WTC11 (cell line): ENCODE data around the gene GGT6. TPM values are rescaled to one million over a fixed set of nuclear protein-coding genes. Genes with fewer than 3 reads are reported as not detected.

Source experiments
- ATAC-seq: fragments of 200-7000 bp; cut with Tn5 transposase; 2 replicates; pipeline ENCODE4 v1.10.0; 2021; ENCODE audit warnings: mild to moderate bottlenecking, moderate library complexity
- CTCF ChIA-PET: fragments of 300-600 bp; sonication (Branson Sonifier 250); formaldehyde crosslinking; loops from one replicate; lab custom pipeline; 2021; ENCODE audit warnings: antibody characterized with exemption; lab: Charles Lee
- POLR2A ChIA-PET: fragments of 350-600 bp; sonication (Branson Sonifier 250); formaldehyde crosslinking; loops from one replicate; lab custom pipeline; 2021; ENCODE audit warnings: antibody characterized with exemption; lab: Charles Lee
- DNase-seq: peaks from one replicate; pipeline ENCODE4 v3.0.0; 2021; ENCODE audit warnings: low spot score
- H3K27ac Mint-ChIP-seq: 2 replicates; pipeline ENCODE4 v1.8.0; 2021; ENCODE audit warnings: mixed read lengths
- H3K27me3 Mint-ChIP-seq: 2 replicates; pipeline ENCODE4 v1.8.0; 2021; ENCODE audit warnings: low read depth, mild to moderate bottlenecking, moderate library complexity, mixed read lengths
- H3K36me3 Mint-ChIP-seq: 2 replicates; pipeline ENCODE4 v1.8.0; 2021; ENCODE audit warnings: mixed read lengths
- H3K4me1 Mint-ChIP-seq: 2 replicates; pipeline ENCODE4 v1.8.0; 2022; ENCODE audit warnings: mixed read lengths
- H3K4me3 Mint-ChIP-seq: 2 replicates; pipeline ENCODE4 v1.8.0; 2021; ENCODE audit warnings: mild to moderate bottlenecking, moderate library complexity, mixed read lengths
- H3K9me3 Mint-ChIP-seq: 2 replicates; pipeline ENCODE4 v1.8.0; 2021; ENCODE audit warnings: mixed read lengths
- ELF4 ChIP-seq: sonication (generic); formaldehyde crosslinking; IDR thresholded peaks from 2 replicates; pipeline ENCODE4 v1.8.1; 2022; ENCODE audit warnings: low read depth, mild to moderate bottlenecking, moderate library complexity, missing genetic modification reagents
- FOXP1 ChIP-seq: sonication (generic); formaldehyde crosslinking; IDR thresholded peaks from 2 replicates; pipeline ENCODE4 v1.8.0; 2022; ENCODE audit warnings: missing genetic modification reagents, mild to moderate bottlenecking, moderate library complexity, borderline replicate concordance
- GABPB1 ChIP-seq: sonication (generic); formaldehyde crosslinking; IDR thresholded peaks from 2 replicates; pipeline ENCODE4 v1.8.1; 2023; ENCODE audit warnings: mild to moderate bottlenecking, missing genetic modification reagents
- IRF2 ChIP-seq: sonication (generic); formaldehyde crosslinking; IDR thresholded peaks from 2 replicates; pipeline ENCODE4 v1.8.0; 2022; ENCODE audit warnings: low read depth, missing genetic modification reagents, borderline replicate concordance
- JAZF1 ChIP-seq: fragments of 250-450 bp; sonication (Bioruptor Pico); IDR thresholded peaks from 2 replicates; pipeline ENCODE4 v1.9.0; 2021; ENCODE audit warnings: moderate library complexity, mild to moderate bottlenecking, inconsistent platforms
- NR3C1 ChIP-seq: sonication (generic); formaldehyde crosslinking; conservative IDR thresholded peaks from 2 replicates; pipeline ENCODE4 v1.8.1; 2023; ENCODE audit warnings: low read depth, mild to moderate bottlenecking, missing genetic modification reagents
- TEAD1 ChIP-seq: sonication (generic); formaldehyde crosslinking; IDR thresholded peaks from 2 replicates; pipeline ENCODE4 v1.8.0; 2022; ENCODE audit warnings: mild to moderate bottlenecking, missing genetic modification reagents
- TP53 ChIP-seq: sonication (generic); formaldehyde crosslinking; IDR thresholded peaks from 2 replicates; pipeline ENCODE4 v1.8.1; 2023; ENCODE audit warnings: mild to moderate bottlenecking, missing genetic modification reagents
- ZNF317 ChIP-seq: sonication (generic); formaldehyde crosslinking; IDR thresholded peaks from 2 replicates; pipeline ENCODE4 v1.8.1; 2023; ENCODE audit warnings: low read depth, mild to moderate bottlenecking, moderate library complexity, missing genetic modification reagents, borderline replicate concordance
- total RNA-seq: library from RNA; stranded (reverse); gene quantifications from 3 replicates; pipeline ENCODE4 v1.2.3, GENCODE V29; 2021
- TF ChIP-seq, protein P1 (sequence below): sonication (generic); formaldehyde crosslinking; IDR thresholded peaks from 2 replicates; pipeline ENCODE4 v1.8.1; 2023; ENCODE audit warnings: mild to moderate bottlenecking, missing genetic modification reagents, moderate library complexity
- TF ChIP-seq, protein P2 (sequence below): sonication (generic); formaldehyde crosslinking; IDR thresholded peaks from 2 replicates; pipeline ENCODE4 v1.8.0; 2022; ENCODE audit warnings: mild to moderate bottlenecking, missing genetic modification reagents
- TF ChIP-seq, protein P3 (sequence below): sonication (generic); formaldehyde crosslinking; IDR thresholded peaks from 2 replicates; pipeline ENCODE4 v1.8.1; 2022; ENCODE audit warnings: low read depth, mild to moderate bottlenecking, moderate library complexity, missing genetic modification reagents, borderline replicate concordance
- TF ChIP-seq, protein P4 (sequence below): sonication (generic); formaldehyde crosslinking; conservative IDR thresholded peaks from 2 replicates; pipeline ENCODE4 v1.8.1; 2023; ENCODE audit warnings: mild to moderate bottlenecking, low read depth, missing genetic modification reagents, moderate library complexity
- TF ChIP-seq, protein P5 (sequence below): fragments of 250-450 bp; sonication (Bioruptor Pico); conservative IDR thresholded peaks from 2 replicates; pipeline ENCODE4 v1.9.0; 2021; ENCODE audit warnings: mild to moderate bottlenecking

GGT6 gene
- total RNA-seq, 1 experiment from 2014 or later: 0.07 TPM

DNA sequence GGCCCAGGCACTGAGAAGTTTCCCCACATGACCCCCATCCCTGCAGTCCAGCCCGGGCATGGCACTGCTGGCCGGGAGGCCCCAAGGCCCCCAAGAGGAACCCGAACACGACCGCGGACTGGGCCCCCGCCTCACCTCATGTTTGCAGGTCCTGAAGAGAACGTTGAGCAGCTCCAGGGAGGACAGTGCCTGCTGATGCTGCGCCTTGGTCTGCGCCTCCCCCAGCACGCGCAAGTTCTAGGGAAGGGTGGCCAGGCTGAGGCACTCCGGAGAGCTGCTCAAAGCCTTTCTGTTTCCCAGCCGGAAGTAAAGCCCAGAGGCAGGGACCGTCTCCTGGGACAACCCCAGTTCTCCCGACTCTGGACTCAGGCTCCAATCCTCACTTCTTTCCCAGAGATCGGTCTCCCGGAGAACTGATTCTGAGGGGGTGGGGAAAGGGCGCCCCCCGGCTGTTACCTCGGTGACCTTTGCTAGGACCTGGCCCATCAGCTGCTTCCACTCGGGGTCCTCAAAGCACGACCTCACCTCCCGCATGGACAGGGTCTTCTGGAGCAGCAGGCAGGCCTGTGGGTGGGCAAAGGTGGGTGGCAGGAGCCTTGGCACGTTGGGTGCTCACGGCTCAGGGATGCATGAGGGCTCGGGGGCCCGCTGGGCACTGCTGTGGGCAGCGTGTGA is 18.9 kb downstream of the GGT6 start:
- TF ChIP-seq TP53 (CRISPR knock-in tag): no peak
- TF ChIP-seq JAZF1 (CRISPR knock-in tag): no peak
- no peak for TF ChIP-seq ELF4 (CRISPR knock-in tag)
- TF ChIP-seq, protein P1, sequence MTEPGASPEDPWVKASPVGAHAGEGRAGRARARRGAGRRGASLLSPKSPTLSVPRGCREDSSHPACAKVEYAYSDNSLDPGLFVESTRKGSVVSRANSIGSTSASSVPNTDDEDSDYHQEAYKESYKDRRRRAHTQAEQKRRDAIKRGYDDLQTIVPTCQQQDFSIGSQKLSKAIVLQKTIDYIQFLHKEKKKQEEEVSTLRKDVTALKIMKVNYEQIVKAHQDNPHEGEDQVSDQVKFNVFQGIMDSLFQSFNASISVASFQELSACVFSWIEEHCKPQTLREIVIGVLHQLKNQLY (CRISPR knock-in tag): no peak
- no peak for TF ChIP-seq IRF2
- TF ChIP-seq GABPB1 (CRISPR knock-in tag): no peak
- TF ChIP-seq, protein P2, sequence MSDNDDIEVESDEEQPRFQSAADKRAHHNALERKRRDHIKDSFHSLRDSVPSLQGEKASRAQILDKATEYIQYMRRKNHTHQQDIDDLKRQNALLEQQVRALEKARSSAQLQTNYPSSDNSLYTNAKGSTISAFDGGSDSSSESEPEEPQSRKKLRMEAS (CRISPR knock-in tag): no peak
- TF ChIP-seq, protein P3, sequence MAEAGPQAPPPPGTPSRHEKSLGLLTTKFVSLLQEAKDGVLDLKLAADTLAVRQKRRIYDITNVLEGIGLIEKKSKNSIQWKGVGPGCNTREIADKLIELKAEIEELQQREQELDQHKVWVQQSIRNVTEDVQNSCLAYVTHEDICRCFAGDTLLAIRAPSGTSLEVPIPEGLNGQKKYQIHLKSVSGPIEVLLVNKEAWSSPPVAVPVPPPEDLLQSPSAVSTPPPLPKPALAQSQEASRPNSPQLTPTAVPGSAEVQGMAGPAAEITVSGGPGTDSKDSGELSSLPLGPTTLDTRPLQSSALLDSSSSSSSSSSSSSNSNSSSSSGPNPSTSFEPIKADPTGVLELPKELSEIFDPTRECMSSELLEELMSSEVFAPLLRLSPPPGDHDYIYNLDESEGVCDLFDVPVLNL (CRISPR knock-in tag): no peak
- no peak for TF ChIP-seq FOXP1 (CRISPR knock-in tag)
- TF ChIP-seq TEAD1 (CRISPR knock-in tag): no peak
- no peak for TF ChIP-seq ZNF317
- TF ChIP-seq NR3C1 (CRISPR knock-in tag): no peak
- TF ChIP-seq, protein P4, sequence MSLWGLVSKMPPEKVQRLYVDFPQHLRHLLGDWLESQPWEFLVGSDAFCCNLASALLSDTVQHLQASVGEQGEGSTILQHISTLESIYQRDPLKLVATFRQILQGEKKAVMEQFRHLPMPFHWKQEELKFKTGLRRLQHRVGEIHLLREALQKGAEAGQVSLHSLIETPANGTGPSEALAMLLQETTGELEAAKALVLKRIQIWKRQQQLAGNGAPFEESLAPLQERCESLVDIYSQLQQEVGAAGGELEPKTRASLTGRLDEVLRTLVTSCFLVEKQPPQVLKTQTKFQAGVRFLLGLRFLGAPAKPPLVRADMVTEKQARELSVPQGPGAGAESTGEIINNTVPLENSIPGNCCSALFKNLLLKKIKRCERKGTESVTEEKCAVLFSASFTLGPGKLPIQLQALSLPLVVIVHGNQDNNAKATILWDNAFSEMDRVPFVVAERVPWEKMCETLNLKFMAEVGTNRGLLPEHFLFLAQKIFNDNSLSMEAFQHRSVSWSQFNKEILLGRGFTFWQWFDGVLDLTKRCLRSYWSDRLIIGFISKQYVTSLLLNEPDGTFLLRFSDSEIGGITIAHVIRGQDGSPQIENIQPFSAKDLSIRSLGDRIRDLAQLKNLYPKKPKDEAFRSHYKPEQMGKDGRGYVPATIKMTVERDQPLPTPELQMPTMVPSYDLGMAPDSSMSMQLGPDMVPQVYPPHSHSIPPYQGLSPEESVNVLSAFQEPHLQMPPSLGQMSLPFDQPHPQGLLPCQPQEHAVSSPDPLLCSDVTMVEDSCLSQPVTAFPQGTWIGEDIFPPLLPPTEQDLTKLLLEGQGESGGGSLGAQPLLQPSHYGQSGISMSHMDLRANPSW (CRISPR knock-in tag): no peak
- H3K4me1 Mint-ChIP-seq: peaks cover 5% of the 10 kb centered on the region; the same call in 1 of the 2 replicates
- POLR2A ChIA-PET: no interaction called here
- DNase-seq (peak; percentile 13), ATAC-seq (no peak)
- CTCF ChIA-PET: interaction anchor here (1.3 to 8.2 kb wide), 2 partner anchors 108 to 120 kb away, joined by 3 to 57 read pairs; partner anchors contain the start of gene SPNS3
- H3K27ac Mint-ChIP-seq: no peak overlapping the region
- peaks cover 23% of the 10 kb centered on the region for H3K36me3 Mint-ChIP-seq
- H3K27me3 Mint-ChIP-seq: no peaks in the 10 kb centered on the region
- no peak overlapping the region for H3K4me3 Mint-ChIP-seq
- H3K9me3 Mint-ChIP-seq: no peaks in the 10 kb centered on the region

DNA sequence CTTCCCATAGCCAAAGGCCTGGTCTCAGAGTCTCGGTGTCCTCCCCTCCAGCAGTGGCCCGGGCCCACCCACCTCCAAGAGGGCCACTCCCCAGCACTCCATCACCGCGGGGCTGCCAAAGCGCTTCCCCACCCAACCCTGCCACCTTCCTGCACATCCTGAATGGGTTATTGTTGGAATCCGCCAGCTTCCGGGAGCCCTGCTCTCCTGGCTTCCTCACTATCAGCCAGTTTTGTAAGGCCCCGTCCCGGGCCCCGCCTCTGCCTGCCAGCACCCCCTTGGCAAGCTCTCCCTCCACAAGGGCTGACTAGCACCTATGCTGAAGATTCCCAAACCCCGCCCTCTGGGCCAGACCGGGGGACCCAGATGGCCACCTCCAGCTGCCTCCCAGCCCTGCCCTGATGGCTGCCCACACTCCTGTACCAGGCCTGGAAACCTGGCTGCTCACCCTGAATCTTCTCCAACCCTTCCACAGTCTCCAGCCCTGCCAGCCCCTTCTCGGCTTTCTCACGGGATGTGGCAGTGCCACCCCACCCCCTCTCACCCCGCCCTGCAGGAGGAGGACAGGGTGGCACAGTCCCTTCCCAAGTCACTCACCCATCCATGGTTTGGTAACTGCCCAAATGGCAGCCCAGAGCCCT is 19.6 kb downstream of the GGT6 start:
- Mint-ChIP-seq H3K27me3 (no peaks in the 10 kb centered on the region), H3K4me1 (peaks cover 8% of the 10 kb centered on the region), H3K4me3 (no peak overlapping the region), H3K27ac (no peak overlapping the region), H3K36me3 (peaks cover 23% of the 10 kb centered on the region), H3K9me3 (no peaks in the 10 kb centered on the region)
- ChIA-PET CTCF (interaction anchor here (0.5 to 8.2 kb wide), 5 partner anchors 41 to 127 kb away, joined by 3 to 57 read pairs (median 3); partner anchors contain the start of gene SPNS3), POLR2A (no interaction called here)
- no peak for DNase-seq
- ATAC-seq: no peak
- no peak for TF ChIP-seq NR3C1 (CRISPR knock-in tag)
- TF ChIP-seq, protein P5, sequence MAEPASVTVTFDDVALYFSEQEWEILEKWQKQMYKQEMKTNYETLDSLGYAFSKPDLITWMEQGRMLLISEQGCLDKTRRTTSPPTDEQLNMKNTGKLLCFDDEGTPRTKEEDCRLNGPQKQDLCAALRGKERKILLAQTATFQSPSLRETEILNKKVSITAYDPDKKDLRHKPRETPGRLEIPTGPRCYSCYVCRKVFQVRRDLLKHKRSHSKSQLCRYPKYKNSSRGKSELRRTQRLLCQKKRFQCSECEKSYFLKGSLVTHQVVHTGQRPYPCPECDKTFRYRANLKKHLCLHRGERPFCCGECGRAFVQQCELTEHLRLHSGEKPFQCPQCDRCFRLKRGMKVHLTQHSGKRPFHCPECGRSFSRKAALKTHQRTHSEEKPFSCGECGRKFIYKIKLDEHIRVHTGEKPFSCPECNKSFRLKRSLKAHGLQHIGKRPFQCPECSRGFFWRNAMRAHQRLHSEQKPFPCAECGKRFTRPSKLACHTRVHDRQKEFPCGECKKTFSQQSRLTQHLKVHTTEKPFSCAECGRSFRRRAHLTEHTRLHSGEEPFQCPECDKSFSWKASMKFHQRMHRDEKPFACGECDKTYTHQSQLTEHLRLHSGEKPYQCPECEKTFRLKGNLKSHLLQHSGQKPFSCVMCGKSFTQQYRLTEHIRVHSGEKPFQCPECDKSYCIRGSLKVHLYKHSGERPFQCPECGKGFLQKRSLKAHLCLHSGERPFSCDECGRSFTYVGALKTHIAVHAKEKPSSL (CRISPR knock-in tag): no peak
